ENCODE results near the gene HSH2D. TPM values are rescaled to one million over a fixed set of nuclear protein-coding genes. Genes with fewer than 3 reads are reported as not detected.

The HSH2D gene
- total RNA-seq, 2 experiments from 2014 or later = 31.2 to 38.2 TPM

DNA sequence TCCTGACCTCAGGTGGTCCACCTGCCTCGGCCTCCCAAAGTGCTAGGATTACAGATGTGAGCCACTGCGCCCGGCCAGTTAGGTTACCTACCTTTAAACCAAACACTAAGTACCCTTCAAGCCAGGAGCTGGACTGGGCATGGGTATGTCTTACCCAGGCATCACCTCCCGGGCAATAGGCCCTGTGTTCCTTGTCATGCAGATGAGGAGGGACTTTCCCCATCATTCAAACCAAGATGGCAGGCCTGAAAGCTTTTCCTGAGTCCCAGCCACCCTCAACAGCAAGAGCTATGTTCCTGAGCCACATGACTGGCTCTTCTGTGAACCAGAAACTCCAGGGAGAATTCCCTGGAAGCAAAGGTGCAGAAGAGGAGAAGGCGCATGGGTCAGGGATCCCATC is 22.3 kb upstream of the HSH2D start:
- no peak for ATAC-seq
- no peak overlapping the region for H3K27ac Mint-ChIP-seq
- H3K27me3 Mint-ChIP-seq = no peaks in the 10 kb centered on the region
- H3K9me3 Mint-ChIP-seq (ENCODE audit: low read depth) = no peaks in the 10 kb centered on the region
- intact Hi-C loops (cut with DNase I, micrococcal nuclease) = no loop called here
- no peak overlapping the region for H3K4me3 Mint-ChIP-seq
- no peak for DNase-seq
- H3K36me3 Mint-ChIP-seq (ENCODE audit: low read depth) = peaks cover 63% of the 10 kb centered on the region
- POLR2A ChIA-PET = no interaction called here
- peaks cover 38% of the 10 kb centered on the region for H3K4me1 Mint-ChIP-seq
- CTCF ChIA-PET = interaction anchor here (2.1 kb wide), 1 partner anchor 73 kb away, joined by 4 read pairs; no protein-coding TSS in a partner anchor

DNA sequence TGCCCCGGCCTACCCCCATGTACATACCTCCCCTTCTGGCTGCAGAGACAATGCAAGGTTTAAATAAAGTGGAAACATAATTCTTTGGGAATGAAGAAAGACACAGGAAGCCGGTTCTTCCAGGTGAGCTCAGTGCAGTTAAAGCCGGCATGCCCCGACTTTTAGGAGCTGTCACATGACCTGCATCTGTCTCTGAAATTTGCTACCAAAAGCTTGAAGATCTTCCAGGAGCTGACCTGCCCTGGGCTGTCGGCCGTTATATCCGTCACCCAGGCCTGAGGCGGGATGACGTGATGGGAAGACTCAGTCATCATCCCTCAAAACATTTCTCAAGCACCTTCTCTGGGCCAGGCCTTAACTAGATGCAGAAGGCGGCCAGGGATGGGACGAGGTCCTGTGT is 21.5 kb upstream of the HSH2D start:
- Mint-ChIP-seq H3K4me1 (peaks cover 32% of the 10 kb centered on the region), H3K4me3 (no peak overlapping the region), H3K27ac (peak overlapping the region; percentile 6), H3K27me3 (no peaks in the 10 kb centered on the region), H3K36me3 (ENCODE audit: low read depth) (peaks cover 64% of the 10 kb centered on the region), H3K9me3 (ENCODE audit: low read depth) (no peaks in the 10 kb centered on the region)
- ChIA-PET CTCF (interaction anchor here (0.6 kb wide), 1 partner anchor 18 kb away, joined by 4 read pairs; no protein-coding TSS in a partner anchor), POLR2A (no interaction called here)
- DNase-seq = no peak
- intact Hi-C loops (cut with DNase I, micrococcal nuclease) = no loop called here
- ATAC-seq = no peak

DNA sequence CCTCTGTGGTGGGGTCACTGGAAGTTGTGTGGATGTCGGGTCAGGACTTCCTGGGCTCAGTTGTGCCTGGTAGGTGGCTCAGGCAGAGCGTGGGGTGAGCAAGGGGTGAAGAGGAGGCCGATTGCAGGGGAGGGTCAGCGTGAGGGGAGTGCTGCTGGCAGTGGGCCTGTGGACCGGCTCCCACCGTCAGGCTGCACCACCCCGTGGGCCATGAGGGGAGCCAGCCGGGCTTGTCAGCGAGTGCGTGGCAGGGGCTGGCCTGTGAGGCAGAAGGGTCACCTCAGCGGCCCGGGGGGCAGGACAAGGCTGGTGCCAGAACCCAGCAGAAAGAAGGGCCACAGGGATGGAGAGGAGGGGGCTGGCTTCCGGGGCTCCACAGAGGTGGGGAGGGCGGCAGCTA is 18.5 kb upstream of the HSH2D start:
- Mint-ChIP-seq H3K4me3 (no peak overlapping the region), H3K4me1 (peaks cover 2% of the 10 kb centered on the region), H3K27ac (no peak overlapping the region), H3K36me3 (ENCODE audit: low read depth) (peaks cover 54% of the 10 kb centered on the region), H3K27me3 (no peaks in the 10 kb centered on the region), H3K9me3 (ENCODE audit: low read depth) (no peaks in the 10 kb centered on the region)
- DNase-seq (no peak), ATAC-seq (no peak)
- intact Hi-C loops (cut with DNase I, micrococcal nuclease) = no loop called here
- ChIA-PET POLR2A (interaction anchor here (0.5 kb wide), 1 partner anchor 46 kb away, joined by 4 read pairs; no protein-coding TSS in a partner anchor), CTCF (no interaction called here)

DNA sequence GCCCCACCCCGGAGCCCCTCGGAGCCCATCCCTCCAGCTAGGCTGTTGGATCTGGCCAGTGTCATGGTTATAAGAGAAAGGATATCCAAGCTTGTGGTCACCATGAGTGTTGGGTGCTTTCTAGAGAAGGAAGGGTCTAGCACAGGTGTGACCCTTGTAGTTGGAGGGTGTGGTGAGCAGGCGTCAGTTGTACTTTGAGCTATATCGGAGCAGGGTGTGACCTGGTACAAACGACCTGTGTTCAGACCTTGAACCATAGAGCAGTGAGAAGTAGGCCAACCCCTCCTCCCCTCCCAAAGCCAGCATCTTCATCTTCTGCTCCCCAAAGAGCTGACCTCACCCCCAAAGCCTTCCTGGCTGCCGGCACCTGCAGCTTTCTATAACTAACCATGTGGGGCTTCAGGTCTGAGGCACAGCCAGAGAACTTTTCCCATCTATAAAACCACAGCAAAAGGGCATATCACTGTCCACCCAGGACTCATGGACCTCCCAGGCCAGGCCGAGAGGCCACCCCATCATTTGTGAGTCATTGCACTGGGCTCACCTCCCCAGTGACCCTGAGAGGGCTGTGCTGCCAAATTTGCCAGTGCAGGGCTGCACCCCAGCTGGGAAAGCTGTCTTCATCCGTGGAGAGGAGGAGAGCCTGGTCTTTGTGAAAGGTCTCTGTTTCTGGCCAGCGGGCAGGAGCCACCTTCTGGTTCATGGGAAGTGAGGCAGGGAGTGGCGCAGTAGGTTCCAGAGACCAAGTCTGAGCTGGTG is 17.6 kb upstream of the HSH2D start:
- Mint-ChIP-seq H3K36me3 (ENCODE audit: low read depth) (peaks cover 62% of the 10 kb centered on the region), H3K4me1 (no peaks in the 10 kb centered on the region), H3K27ac (no peak overlapping the region), H3K27me3 (no peaks in the 10 kb centered on the region), H3K4me3 (no peak overlapping the region), H3K9me3 (ENCODE audit: low read depth) (no peaks in the 10 kb centered on the region)
- ChIA-PET CTCF (interaction anchor here (0.6 to 1.2 kb wide), 2 partner anchors 10 to 24 kb away, joined by 3 to 4 read pairs; no protein-coding TSS in a partner anchor), POLR2A (interaction anchor here (0.6 kb wide), 2 partner anchors 41 to 56 kb away, joined by 5 to 6 read pairs; no protein-coding TSS in a partner anchor)
- intact Hi-C loops (cut with DNase I, micrococcal nuclease) = no loop called here
- DNase-seq = no peak
- ATAC-seq = no peak

DNA sequence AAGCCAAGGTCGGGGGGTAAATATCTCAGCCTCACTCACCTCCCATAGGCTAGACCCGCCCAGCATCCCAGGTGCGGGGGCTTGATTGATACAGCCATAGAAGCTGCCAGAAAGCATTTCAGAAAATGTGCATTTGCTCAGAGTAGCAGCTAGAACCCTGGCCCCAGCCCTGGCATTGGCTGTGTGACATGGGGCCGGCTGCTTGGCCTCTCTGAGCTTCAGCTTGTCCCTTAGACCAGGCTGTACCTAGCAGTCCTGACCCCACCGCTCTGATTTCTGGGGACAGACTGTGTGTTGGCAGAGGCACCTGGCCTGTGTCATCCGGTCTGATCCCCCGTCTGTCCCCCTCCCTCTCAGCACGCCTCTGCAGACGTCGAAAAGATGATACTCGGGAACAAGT is 16.4 kb upstream of the HSH2D start:
- peaks cover 67% of the 10 kb centered on the region for H3K36me3 Mint-ChIP-seq (ENCODE audit: low read depth)
- peaks cover 5% of the 10 kb centered on the region for H3K9me3 Mint-ChIP-seq (ENCODE audit: low read depth)
- intact Hi-C loops (cut with DNase I, micrococcal nuclease) = no loop called here
- CTCF ChIA-PET = no interaction called here
- H3K27ac Mint-ChIP-seq = no peak overlapping the region
- ATAC-seq = no peak
- H3K4me3 Mint-ChIP-seq = no peak overlapping the region
- H3K4me1 Mint-ChIP-seq = no peaks in the 10 kb centered on the region
- POLR2A ChIA-PET = interaction anchor here (0.8 kb wide), 1 partner anchor 35 kb away, joined by 3 read pairs; no protein-coding TSS in a partner anchor
- DNase-seq = no peak
- H3K27me3 Mint-ChIP-seq = no peaks in the 10 kb centered on the region

DNA sequence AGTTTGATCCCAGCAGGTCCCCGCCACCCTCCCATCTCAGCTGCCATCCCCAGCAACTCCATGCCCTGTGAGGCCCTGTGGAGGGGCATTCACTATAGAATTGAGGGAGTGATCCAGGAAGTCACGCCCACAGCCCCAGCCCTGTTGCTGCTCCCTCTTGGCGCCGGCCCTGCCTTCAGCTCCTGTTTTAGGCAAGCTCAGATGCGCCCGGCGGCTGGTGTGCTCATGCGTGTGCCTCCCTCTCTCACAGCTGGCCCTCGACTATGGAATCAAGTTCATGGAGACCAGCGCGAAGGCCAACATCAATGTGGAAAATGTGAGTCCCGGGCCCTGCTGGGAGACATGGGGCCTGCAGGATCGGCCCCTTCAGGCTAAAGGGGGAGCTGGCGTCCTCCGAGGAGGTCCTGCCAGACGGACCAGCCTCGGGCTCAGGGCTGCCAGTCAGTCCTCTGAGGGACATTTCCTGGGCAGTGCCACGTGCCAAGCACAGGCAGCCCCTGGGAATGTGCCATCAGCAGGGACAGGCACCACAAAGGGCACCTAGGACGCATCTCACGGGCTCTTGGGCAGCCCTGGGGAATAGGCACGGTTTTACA is 15.6 kb upstream of the HSH2D start:
- CTCF ChIA-PET = no interaction called here
- ATAC-seq = no peak
- H3K4me1 Mint-ChIP-seq = no peaks in the 10 kb centered on the region
- peaks cover 5% of the 10 kb centered on the region for H3K9me3 Mint-ChIP-seq (ENCODE audit: low read depth)
- POLR2A ChIA-PET = interaction anchor here (0.5 to 0.6 kb wide), 2 partner anchors 10 to 13 kb away, joined by 3 to 5 read pairs; no protein-coding TSS in a partner anchor
- H3K4me3 Mint-ChIP-seq = no peak overlapping the region
- no peak for DNase-seq
- intact Hi-C loops (cut with DNase I, micrococcal nuclease) = no loop called here
- no peak overlapping the region for H3K27ac Mint-ChIP-seq
- peaks cover 67% of the 10 kb centered on the region for H3K36me3 Mint-ChIP-seq (ENCODE audit: low read depth)
- no peaks in the 10 kb centered on the region for H3K27me3 Mint-ChIP-seq

DNA sequence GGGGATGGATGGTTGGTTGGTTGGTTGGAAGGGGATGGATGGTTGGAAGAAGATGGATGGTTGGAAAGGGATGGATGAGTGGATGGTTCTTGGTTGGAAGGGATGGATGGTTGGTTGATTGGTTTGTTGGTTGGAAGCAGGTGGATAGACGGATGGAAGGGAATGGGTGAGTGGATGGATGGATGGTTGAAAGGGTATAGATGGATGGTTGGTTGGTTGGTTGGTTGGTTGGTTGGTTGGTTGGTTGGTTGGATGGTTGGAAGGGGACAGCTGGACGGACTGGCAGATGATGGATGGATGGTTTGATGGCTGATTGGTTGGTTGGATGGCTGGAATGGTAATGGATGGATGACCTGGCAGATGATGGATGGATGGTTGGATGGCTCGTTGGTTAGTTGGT is 11.8 kb upstream of the HSH2D start:
- ChIA-PET POLR2A (interaction anchor here (1.1 kb wide), 1 partner anchor 8 kb away, joined by 3 read pairs; no protein-coding TSS in a partner anchor), CTCF (no interaction called here)
- intact Hi-C loops (cut with DNase I, micrococcal nuclease) = no loop called here
- Mint-ChIP-seq H3K4me3 (no peak overlapping the region), H3K36me3 (ENCODE audit: low read depth) (peaks cover 70% of the 10 kb centered on the region), H3K27ac (no peak overlapping the region), H3K4me1 (no peaks in the 10 kb centered on the region), H3K9me3 (ENCODE audit: low read depth) (peaks cover 5% of the 10 kb centered on the region), H3K27me3 (no peaks in the 10 kb centered on the region)
- ATAC-seq = no peak
- no peak for DNase-seq

DNA sequence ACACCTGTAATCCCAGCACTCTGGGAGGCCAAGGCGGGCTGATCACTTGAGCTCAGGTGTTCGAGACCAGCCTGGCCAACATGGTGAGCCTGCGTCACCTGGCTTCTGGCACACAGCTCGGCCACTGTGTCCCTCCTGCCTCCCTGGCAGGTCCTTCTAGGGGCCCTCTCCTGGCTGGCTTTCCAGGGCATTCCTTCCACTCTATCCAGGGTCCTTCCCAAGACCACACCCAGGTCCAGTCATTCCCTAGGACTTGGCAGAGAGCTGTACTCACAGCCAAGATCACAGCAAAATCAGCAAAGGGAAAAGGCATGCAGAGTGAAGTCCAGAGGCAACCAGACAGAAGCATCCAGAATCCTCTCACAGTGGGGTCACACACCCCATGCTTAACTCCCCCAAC is 9.7 kb upstream of the HSH2D start:
- H3K27ac Mint-ChIP-seq = no peak overlapping the region
- H3K4me1 Mint-ChIP-seq = no peaks in the 10 kb centered on the region
- ATAC-seq (no peak), DNase-seq (no peak)
- intact Hi-C loops (cut with DNase I, micrococcal nuclease) = no loop called here
- H3K9me3 Mint-ChIP-seq (ENCODE audit: low read depth) = peaks cover 5% of the 10 kb centered on the region
- H3K27me3 Mint-ChIP-seq = no peaks in the 10 kb centered on the region
- ChIA-PET CTCF (interaction anchor here (1.7 kb wide), 1 partner anchor 14 kb away, joined by 5 read pairs; no protein-coding TSS in a partner anchor), POLR2A (interaction anchor here (0.7 kb wide), 2 partner anchors 67 to 696 kb away, joined by 3 to 4 read pairs; no protein-coding TSS in a partner anchor)
- no peak overlapping the region for H3K4me3 Mint-ChIP-seq
- H3K36me3 Mint-ChIP-seq (ENCODE audit: low read depth) = peaks cover 58% of the 10 kb centered on the region

DNA sequence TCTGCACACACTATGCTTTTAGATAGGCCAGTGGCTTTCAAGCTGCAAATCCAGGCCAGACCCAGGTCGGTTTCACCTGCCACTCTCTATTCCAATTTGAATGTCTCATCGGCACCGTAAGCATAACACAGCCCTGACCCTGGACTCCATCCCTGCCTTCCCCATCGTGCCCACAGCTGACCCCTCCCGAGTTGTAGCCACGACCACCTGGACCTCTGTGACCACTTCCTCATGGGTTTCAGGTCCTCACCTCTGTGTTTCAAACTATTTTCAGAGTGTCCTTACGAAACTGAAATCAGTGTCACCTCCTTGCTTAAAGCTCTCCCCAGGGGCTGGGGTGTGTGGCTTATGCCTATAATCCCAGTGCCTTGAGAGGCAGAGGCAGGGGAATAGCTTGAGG is 9.0 kb upstream of the HSH2D start:
- ATAC-seq (no peak), DNase-seq (no peak)
- peaks cover 51% of the 10 kb centered on the region for H3K36me3 Mint-ChIP-seq (ENCODE audit: low read depth)
- H3K4me3 Mint-ChIP-seq = no peak overlapping the region
- H3K9me3 Mint-ChIP-seq (ENCODE audit: low read depth) = peaks cover 5% of the 10 kb centered on the region
- H3K4me1 Mint-ChIP-seq = no peaks in the 10 kb centered on the region
- POLR2A ChIA-PET = no interaction called here
- H3K27ac Mint-ChIP-seq = peak overlapping the region; percentile 10
- intact Hi-C loops (cut with DNase I, micrococcal nuclease) = no loop called here
- no peaks in the 10 kb centered on the region for H3K27me3 Mint-ChIP-seq
- CTCF ChIA-PET = interaction anchor here (1.7 kb wide), 1 partner anchor 14 kb away, joined by 5 read pairs; no protein-coding TSS in a partner anchor

DNA sequence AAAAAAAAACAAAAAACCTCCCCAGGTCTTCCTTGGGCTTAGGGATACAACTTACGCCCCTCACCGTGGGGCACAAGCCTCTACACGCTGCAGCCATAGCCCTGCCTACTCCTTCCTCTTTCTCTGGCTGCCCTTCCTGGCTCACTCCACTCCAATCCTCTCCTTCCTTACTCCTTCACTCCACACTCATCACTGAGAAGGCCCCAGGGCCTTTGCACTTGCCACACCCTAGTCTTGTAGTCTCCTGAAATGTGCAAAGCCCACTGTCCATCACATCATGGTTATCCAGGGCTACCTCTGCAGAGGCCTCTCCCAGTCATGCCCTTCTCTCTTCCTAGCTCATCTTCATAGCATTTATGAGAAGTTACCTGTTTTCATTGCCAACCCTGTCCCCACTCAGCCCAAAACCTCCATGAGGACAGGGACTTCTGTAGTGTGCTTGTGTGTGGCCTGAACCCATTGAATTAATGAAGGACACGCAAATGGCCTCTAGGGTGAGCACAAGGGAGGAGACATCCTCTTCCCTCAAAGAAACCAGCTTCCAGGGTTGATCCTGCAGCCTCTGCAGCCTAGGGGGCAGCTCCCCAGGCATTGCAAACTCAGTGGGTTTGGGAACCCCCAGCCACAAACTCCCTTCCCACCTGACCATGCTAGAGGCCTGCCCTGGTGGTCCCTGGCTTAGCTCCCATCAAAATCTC is 7.9 kb upstream of the HSH2D start:
- H3K4me1 Mint-ChIP-seq = no peaks in the 10 kb centered on the region
- no peaks in the 10 kb centered on the region for H3K27me3 Mint-ChIP-seq
- ChIA-PET POLR2A (no interaction called here), CTCF (interaction anchor here (0.6 to 1.7 kb wide), 3 partner anchors 13 to 65 kb away, joined by 3 to 5 read pairs (median 4); no protein-coding TSS in a partner anchor)
- H3K27ac Mint-ChIP-seq = no peak overlapping the region
- H3K4me3 Mint-ChIP-seq = no peak overlapping the region
- DNase-seq (no peak), ATAC-seq (no peak)
- intact Hi-C loops (cut with DNase I, micrococcal nuclease) = loop anchor here in 1 of 2 experiments (5.0 kb wide), 1 partner anchor 37 kb away; the partner anchor contains the start of gene CIB3
- peaks cover 41% of the 10 kb centered on the region for H3K36me3 Mint-ChIP-seq (ENCODE audit: low read depth)
- peaks cover 5% of the 10 kb centered on the region for H3K9me3 Mint-ChIP-seq (ENCODE audit: low read depth)
